Lower leg skin (tissue), 3 donors: ENCODE data around the gene XYLT1.

Experiments
- CTCF ChIP-seq, 3 donors: fragments of 450-650 bp; IDR thresholded peaks; one replicate each; pipeline ENCODE4 v1.5.1; 2016; ENCODE audit warnings: antibody characterized with exemption in 3 of 3, mild to moderate bottlenecking in 3 of 3, moderate library complexity in 2 of 3
- POLR2A ChIP-seq, 2 donors: fragments of 450-650 bp; IDR thresholded peaks; one replicate each; pipeline ENCODE4 v1.6.1; 2016 to 2017; ENCODE audit warnings: antibody characterized with exemption in 2 of 2, mild to moderate bottlenecking in 1 of 2, moderate library complexity in 1 of 2

- TF ChIP-seq CTCF (IDR thresholded peaks at IDR 0.05) (no peak), POLR2A (IDR thresholded peaks at IDR 0.05) (no peak)
These were observed 187.7 kb downstream of the XYLT1 start for GRCh38 chr16:17283016-17283415.
